K562 (cell line): ENCODE results near the gene ALAS2. TPM values are rescaled to one million over a fixed set of nuclear protein-coding genes. Genes with fewer than 3 reads are reported as not detected.

Source experiments
- MGA ChIP-seq: fragments of 450-650 bp; IDR thresholded peaks from 2 replicates; pipeline ENCODE4 v1.6.1; 2016; ENCODE audit warnings: mild to moderate bottlenecking, moderate library complexity
- REST ChIP-seq, 2 experiments: fragments of 450-650 bp; formaldehyde crosslinking in 1 of 2; IDR thresholded peaks; 2 replicates each; pipeline versions ENCODE4 v1.4.0 to v1.6.1; 2014 to 2020; ENCODE audit warnings: mild to moderate bottlenecking in 2 of 2, borderline replicate concordance in 1 of 2, low read depth in 1 of 2
- ZC3H4 ChIP-seq: sonication (generic); formaldehyde crosslinking; IDR thresholded peaks from 2 replicates; pipeline ENCODE4 v1.9.0; 2021; ENCODE audit warnings: missing genetic modification reagents, borderline replicate concordance
- polyA plus RNA-seq, 8 experiments: library from polyadenylated mRNA; depleted of rRNA in 4 of 8; stranded (reverse) in 5 of 8; unstranded in 3 of 8; fragments of >200 nt; fragmentation: Nextera tagmentation in 2 of 8; fragmentation: Illumina TruSeq in 1 of 8; extraction: Ambion mirVana in 2 of 8; extraction: Trizol in 1 of 8; gene quantifications; 2 replicates each; pipeline versions ENCODE4 v1.2.1 to v1.2.3, GENCODE V29; 2011 to 2014; ENCODE audit warnings: inconsistent platforms in 1 of 8, missing spikeins in 1 of 8
- total RNA-seq, 7 experiments: library from RNA; depleted of rRNA in 6 of 7; stranded (reverse); fragments of >200 nt in 6 of 7; fragmentation: Illumina TruSeq in 2 of 7; extraction: Trizol in 2 of 7; gene quantifications; 2 replicates each; pipeline versions ENCODE4 v1.2.1 to v1.2.3, GENCODE V29; 2011 to 2021; ENCODE audit warnings: low replicate concordance in 1 of 7

The ALAS2 gene
- total and polyA plus RNA-seq, 9 of the 15 experiments (the other 6 are each of a cell fraction or from before 2014, with no cell fraction given) = 14.6 to 101 (median 33.4) TPM

- TF ChIP-seq REST (IDR thresholded peaks at IDR 0.05; ENCODE audit: borderline replicate concordance) (peak; percentile 64; the same call in 1 of the 2 replicates), REST (CRISPR knock-in tag; IDR thresholded peaks at IDR 0.05; ENCODE audit: low read depth) (no peak), MGA (no peak), ZC3H4 (CRISPR knock-in tag) (no peak)
- TF ChIP-seq, all 486 proteins: peak for 7
Measured at GRCh38 chrX:55057675-55058249, 27.0 kb upstream of the ALAS2 start (continued).
